GM18499 (cell line): ENCODE measurements around the gene PUS7.
"Not testable (repeated sequence)": the region's sequence is repeated elsewhere in the genome, so short reads cannot be mapped to it uniquely, and the experiment has no call there.

ENCODE experiments used
- ATAC-seq: cut with Tn5 transposase; IDR thresholded peaks from one replicate; pipeline ENCODE4 v1.9.1; 2021; ENCODE audit warnings: moderate number of reproducible peaks; ENCODE audit not compliant: insufficient read depth, unreplicated experiment

The PUS7 gene

DNA sequence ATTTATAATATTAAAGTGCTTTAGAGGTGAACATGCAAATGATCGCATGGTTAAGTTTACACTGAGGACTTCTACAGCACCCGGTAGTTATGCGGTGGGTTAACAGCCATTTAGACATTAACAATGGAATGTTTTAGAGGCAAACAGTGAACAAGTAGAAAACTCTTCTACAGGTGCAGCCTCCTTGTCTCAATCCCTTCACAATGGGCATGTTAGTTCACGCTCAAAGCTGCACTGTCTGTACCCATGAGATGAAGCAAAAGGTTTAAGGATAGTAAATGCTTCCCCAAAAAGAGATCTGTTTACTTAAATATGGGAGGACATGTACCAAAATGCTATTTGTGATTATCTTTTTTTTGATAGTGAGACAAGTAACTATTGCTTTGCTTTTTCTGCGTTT is 25.1 kb downstream of the PUS7 start:
- no peak for ATAC-seq

DNA sequence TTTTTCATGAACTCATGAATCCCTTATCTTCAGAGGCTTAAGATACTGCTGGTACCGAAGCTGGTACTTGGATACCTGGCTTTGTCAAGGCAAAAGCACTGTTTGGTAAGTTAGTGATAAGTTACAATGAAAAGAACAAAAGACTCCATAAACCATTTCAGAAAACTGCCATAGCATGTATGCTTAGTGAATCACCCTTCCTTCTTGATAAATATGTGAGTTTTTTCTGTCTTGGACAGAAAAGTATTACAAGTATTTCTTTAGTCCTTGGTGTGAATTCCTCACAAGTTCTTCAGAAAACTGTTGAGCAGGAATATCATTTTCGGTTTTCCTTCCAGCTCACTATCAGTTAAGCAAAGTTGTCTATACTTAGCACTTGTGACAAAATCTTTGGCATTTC is 25.6 kb downstream of the PUS7 start:
- ATAC-seq, result no peak

- ATAC-seq, result no peak
Measured at GRCh38 chr7:105493923-105494315, 28.2 kb downstream of the PUS7 start.

DNA sequence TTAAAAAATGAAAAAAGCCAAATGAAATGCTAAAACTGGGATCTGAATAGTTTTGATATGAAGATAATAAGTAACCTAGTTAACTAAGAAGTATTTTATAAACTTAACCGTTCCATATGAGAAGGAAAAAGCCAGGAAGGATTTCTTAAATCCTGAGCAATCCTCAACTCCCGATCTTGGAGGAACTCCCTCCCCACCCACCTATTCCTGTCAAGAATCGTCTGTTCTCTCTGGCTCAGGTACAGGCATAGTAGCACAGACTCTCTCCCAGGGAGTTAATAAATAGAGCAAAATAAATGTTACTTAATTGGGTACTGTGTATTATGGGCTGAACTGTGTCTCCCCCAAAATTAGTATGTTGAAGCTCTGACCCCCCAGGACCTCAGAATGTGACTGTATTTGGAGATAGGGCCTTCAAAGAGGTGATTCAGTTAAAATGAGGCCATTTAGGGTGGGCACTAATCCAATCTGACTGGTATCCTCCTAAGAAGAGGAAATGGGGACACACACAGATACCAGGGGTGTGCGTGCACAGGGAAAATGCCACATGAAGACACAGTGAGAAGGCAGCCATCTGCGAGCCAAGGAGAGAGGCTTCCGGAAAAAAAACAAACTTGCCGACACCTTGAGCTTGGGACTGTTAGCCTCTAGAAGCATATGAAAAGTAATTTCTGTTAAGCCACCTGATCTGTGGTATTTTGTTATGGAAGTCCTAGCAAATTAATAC is 28.7 kb downstream of the PUS7 start:
- no peak for ATAC-seq

- ATAC-seq, result no peak
Measured at GRCh38 chr7:105489409-105489808, 32.7 kb downstream of the PUS7 start.

- ATAC-seq, result no peak
Measured at GRCh38 chr7:105487579-105488571, 34.2 kb downstream of the PUS7 start.

DNA sequence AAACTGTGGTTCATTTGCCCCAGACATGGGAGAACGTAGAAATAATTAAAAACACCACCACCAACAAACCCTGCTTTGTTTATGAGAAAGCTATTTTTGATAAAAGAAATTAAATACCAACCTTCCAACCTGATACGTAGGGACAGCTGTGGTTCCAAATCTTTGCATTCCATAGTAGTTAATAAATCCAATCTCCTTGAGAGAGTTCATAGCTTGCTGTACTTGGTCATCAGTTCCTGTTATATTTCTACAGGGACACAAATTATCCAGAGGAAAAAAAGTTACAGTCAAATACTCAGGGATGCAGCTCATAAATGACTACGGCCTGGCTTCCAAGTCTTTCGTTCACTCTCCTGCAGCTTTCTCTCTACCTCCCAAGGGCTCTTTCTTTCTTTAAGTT is 41.1 kb downstream of the PUS7 start:
- ATAC-seq, result no peak

GRCh38 chr7:105478606-105479005 is 43.5 kb downstream of the PUS7 start:
- ATAC-seq, result no peak

- no peak for ATAC-seq
Measured at GRCh38 chr7:105477908-105478307, 44.2 kb downstream of the PUS7 start.

- ATAC-seq, result no peak
Measured at GRCh38 chr7:105474045-105474444, 48.0 kb downstream of the PUS7 start.

GRCh38 chr7:105473163-105473562 is 48.9 kb downstream of the PUS7 start:
- ATAC-seq, result no peak

GRCh38 chr7:105470846-105471245 is 51.2 kb downstream of the PUS7 start:
- ATAC-seq, result no peak

- ATAC-seq, result no peak
Measured at GRCh38 chr7:105470090-105470489, 52.0 kb downstream of the PUS7 start.

DNA sequence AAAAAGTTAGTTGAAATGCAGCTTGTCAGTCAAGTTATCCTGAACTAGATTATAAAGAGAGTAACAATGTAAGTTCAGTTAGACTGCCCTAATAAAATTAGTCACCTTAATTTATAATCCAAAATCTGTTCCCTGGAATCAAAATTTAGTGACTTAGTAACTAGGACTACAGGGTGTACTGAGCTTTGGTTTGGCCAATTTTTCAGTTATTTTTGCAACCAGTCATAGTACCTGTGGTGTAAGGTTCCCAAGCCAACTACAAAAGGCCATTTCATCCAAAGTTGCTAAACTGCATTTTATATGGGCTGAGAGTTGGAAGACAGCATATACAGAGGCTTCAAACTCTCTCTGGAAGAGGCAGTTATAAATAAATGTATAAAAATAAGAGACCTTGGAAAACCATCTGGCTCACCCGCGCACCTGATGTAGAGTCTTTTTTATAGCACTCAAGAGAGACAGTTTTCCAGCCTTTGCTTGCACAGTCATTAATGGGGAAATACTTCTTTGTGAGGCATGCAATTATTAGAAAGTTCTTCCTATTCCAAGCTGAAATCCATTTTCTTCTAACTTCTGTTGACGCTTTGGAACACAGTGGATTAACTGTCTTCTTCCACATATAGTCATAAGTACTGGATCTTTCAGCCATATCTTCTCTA is 59.2 kb downstream of the PUS7 start:
- no peak for ATAC-seq

GRCh38 chr7:105461518-105461917 is 60.6 kb downstream of the PUS7 start:
- ATAC-seq, result no peak

DNA sequence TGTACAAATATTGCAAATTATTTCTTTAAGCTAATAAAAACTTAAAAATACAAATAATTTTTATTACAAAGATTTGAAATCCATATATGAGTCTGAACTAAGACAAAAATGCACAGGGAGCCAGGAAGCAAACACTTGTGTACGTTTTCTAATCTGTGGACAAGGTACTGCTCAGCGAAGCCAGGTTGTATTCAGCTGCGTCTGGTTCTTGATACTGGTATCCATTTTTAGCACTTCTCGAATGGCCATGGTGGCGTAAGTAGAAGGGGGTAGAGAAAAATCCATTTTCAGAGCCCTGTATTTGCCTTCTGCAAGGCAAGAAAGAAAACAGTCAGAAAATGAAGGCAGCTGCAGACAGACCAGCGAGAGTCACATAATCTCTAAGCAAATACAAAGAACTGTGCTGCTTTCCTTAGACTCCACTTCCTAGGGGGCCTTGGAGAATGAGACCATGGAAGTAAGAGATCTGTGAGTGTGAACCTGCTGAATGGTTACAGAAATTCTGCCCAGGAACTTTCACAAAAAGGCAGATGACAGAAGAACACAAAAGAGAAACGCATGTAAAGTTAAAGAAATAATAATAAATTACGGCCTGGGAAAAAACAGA is 64.3 kb downstream of the PUS7 start:
- no peak for ATAC-seq

DNA sequence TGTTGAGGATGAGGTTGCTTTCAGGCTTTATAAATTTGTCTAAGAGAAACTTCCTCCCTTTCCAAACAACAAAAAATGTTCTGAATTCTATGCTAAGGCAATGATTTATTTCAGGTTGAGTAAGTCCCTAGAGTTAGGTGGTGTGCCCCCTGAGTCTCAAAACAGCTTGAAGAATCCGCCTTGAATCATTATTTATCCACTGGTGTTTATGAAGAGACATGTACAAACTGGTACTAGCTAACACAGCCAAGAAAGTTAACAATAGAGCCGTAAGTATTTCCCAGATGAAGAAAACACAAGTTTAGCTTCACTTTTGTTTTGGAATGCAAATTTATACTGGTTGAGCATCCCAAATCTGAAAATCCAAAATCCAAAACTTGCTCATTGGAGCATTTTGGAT is 67.2 kb downstream of the PUS7 start:
- ATAC-seq, result no peak

GRCh38 chr7:105454095-105454747 is 67.8 kb downstream of the PUS7 start:
- ATAC-seq, result no peak

DNA sequence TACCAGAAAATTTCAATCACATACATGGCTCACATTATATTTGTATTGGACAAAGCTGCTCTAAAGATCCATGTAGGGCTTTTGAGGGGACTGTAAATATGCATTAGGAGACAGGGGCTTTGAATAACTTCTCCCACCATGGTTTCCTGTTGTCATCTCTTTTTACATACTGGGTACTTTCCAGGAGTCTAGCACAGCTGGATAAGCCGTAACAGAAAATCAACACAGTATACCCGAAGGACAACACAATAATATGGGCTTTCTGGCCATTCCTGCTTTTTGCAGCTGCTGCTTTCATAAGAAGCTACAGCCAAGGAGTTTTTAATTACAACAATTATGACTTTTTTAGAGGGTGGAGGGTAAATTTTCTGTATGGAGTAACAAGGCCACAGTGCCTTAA is 70.0 kb downstream of the PUS7 start:
- no peak for ATAC-seq

DNA sequence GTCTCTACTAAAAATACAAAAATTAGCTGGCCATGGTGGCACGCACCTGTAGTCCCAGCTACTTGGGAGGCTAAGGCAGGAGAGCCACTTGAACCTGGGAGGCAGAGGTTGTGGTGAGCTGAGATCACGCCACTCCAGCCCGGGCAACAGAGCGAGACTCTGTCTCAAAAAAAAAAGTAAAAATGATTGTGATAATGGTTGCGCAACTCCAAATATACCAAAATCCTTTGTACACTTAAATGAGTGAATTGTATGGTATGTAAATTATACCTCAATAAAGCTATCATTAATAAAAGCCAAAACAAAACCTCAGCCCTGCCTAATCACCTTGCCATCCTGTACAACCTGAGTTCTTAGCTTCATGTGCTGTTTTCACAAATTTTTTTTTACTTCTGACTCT is 71.2 kb downstream of the PUS7 start:
- ATAC-seq, result not testable (repeated sequence)
